Activated naive CD8-positive, alpha-beta T cell (primary cell): ENCODE data around the gene PKD2L1.

Experiments
- H3K27ac Mint-ChIP-seq: one replicate; pipeline ENCODE4 v1.8.0; 2021; ENCODE audit warnings: mixed read lengths
- H3K27me3 Mint-ChIP-seq: one replicate; pipeline ENCODE4 v1.8.0; 2021; ENCODE audit warnings: mixed read lengths
- H3K36me3 Mint-ChIP-seq: one replicate; pipeline ENCODE4 v1.8.0; 2021; ENCODE audit warnings: mixed read lengths
- H3K4me1 Mint-ChIP-seq: one replicate; pipeline ENCODE4 v1.8.0; 2021; ENCODE audit warnings: low read depth, mixed read lengths
- H3K4me3 Mint-ChIP-seq: one replicate; pipeline ENCODE4 v1.8.0; 2021; ENCODE audit warnings: mild to moderate bottlenecking, mixed read lengths
- H3K9me3 Mint-ChIP-seq: one replicate; pipeline ENCODE4 v1.8.0; 2021; ENCODE audit warnings: low read depth, mixed read lengths

The PKD2L1 gene

GRCh38 chr10:100346351-100346764, 16.3 kb upstream of the PKD2L1 start:
- peak overlapping the region; percentile 96 for H3K4me3 Mint-ChIP-seq
- peaks cover 5% of the 10 kb centered on the region for H3K36me3 Mint-ChIP-seq
- H3K27ac Mint-ChIP-seq: peak overlapping the region; percentile 71
- no peaks in the 10 kb centered on the region for H3K9me3 Mint-ChIP-seq
- peaks cover 29% of the 10 kb centered on the region for H3K4me1 Mint-ChIP-seq
- H3K27me3 Mint-ChIP-seq: no peaks in the 10 kb centered on the region

DNA sequence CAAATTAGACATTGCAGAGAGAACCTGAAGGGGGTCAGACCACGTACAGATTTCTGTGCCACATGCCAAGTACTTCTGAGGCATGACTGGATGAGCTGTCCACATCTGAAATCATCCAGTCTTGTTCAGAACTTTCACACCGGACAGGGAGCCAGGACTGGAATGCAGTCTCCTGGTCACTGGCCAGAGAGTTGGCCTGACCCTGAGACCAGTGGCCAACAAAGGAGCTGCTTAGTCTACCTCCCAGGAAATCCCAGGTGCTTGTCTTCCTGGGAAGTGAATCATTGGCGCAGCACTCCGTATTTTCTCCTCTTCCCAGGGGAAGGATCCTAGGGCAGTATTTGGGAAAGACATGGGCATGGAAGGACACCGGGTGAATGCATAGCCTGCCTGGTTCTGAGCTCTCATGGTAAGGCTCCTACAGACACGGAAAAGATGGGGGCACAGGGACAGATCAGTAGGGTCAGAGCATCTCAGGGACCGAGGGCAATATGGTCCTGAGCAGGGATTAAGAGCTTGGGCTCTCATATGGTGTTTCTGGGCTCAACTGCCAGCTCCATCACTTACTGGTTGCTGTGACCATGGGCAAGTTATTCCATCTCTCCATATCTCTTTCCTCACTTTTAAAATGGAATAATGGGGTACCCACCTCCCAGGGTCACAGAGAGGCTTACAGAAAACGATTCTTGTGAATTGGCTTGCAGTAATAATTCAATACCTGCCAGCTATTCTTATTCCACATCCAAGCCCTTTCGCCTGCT, 15.7 kb upstream of the PKD2L1 start:
- Mint-ChIP-seq H3K9me3 (no peaks in the 10 kb centered on the region), H3K27me3 (no peaks in the 10 kb centered on the region), H3K36me3 (peaks cover 5% of the 10 kb centered on the region), H3K27ac (peak overlapping the region; percentile 71), H3K4me1 (peaks cover 27% of the 10 kb centered on the region), H3K4me3 (peak overlapping the region; percentile 96)

- peaks cover 3% of the 10 kb centered on the region for H3K36me3 Mint-ChIP-seq
- H3K27ac Mint-ChIP-seq: no peak overlapping the region
- H3K4me3 Mint-ChIP-seq: peak overlapping the region; percentile 1
- no peaks in the 10 kb centered on the region for H3K9me3 Mint-ChIP-seq
- H3K27me3 Mint-ChIP-seq: no peaks in the 10 kb centered on the region
- H3K4me1 Mint-ChIP-seq: peaks cover 24% of the 10 kb centered on the region
These were observed 14.3 kb upstream of the PKD2L1 start for GRCh38 chr10:100344241-100344788.

GRCh38 chr10:100342627-100342972, 12.6 kb upstream of the PKD2L1 start:
- peaks cover 9% of the 10 kb centered on the region for H3K4me1 Mint-ChIP-seq
- H3K27ac Mint-ChIP-seq: no peak overlapping the region
- H3K9me3 Mint-ChIP-seq: no peaks in the 10 kb centered on the region
- no peaks in the 10 kb centered on the region for H3K27me3 Mint-ChIP-seq
- H3K36me3 Mint-ChIP-seq: no peaks in the 10 kb centered on the region
- no peak overlapping the region for H3K4me3 Mint-ChIP-seq

GRCh38 chr10:100341953-100342626, 12.1 kb upstream of the PKD2L1 start:
- Mint-ChIP-seq H3K36me3 (no peaks in the 10 kb centered on the region), H3K27me3 (no peaks in the 10 kb centered on the region), H3K9me3 (no peaks in the 10 kb centered on the region), H3K4me3 (no peak overlapping the region), H3K4me1 (peaks cover 8% of the 10 kb centered on the region), H3K27ac (no peak overlapping the region)

GRCh38 chr10:100340948-100341847, 11.2 kb upstream of the PKD2L1 start:
- H3K9me3 Mint-ChIP-seq: no peaks in the 10 kb centered on the region
- H3K4me3 Mint-ChIP-seq: no peak overlapping the region
- no peak overlapping the region for H3K27ac Mint-ChIP-seq
- peaks cover 7% of the 10 kb centered on the region for H3K4me1 Mint-ChIP-seq
- no peaks in the 10 kb centered on the region for H3K36me3 Mint-ChIP-seq
- H3K27me3 Mint-ChIP-seq: no peaks in the 10 kb centered on the region

DNA sequence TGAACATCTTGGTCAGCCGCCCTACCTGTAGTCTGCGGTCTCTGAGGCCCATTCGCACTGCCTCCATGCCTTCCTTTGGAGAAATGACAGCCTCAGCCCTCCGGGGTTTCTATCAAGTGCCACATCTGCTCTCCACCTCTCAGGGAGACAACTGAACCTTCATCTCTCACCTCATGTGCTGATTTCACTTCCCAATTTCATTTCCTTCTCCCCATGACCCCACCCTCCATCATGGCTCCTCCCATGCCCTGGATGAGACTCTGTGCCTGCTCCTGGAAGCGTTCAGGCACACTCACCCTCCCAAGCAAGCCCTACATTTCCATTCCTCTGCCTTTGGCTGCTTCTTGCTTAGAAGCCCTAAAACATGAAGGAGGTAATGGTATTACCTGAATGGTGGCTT, 9.2 kb upstream of the PKD2L1 start:
- H3K9me3 Mint-ChIP-seq: no peaks in the 10 kb centered on the region
- no peaks in the 10 kb centered on the region for H3K36me3 Mint-ChIP-seq
- H3K27ac Mint-ChIP-seq: no peak overlapping the region
- H3K4me1 Mint-ChIP-seq: no peaks in the 10 kb centered on the region
- no peak overlapping the region for H3K4me3 Mint-ChIP-seq
- no peaks in the 10 kb centered on the region for H3K27me3 Mint-ChIP-seq

GRCh38 chr10:100338434-100339036, 8.5 kb upstream of the PKD2L1 start:
- H3K4me1 Mint-ChIP-seq: no peaks in the 10 kb centered on the region
- H3K27ac Mint-ChIP-seq: no peak overlapping the region
- no peak overlapping the region for H3K4me3 Mint-ChIP-seq
- no peaks in the 10 kb centered on the region for H3K9me3 Mint-ChIP-seq
- H3K27me3 Mint-ChIP-seq: peaks cover 1% of the 10 kb centered on the region
- H3K36me3 Mint-ChIP-seq: no peaks in the 10 kb centered on the region

DNA sequence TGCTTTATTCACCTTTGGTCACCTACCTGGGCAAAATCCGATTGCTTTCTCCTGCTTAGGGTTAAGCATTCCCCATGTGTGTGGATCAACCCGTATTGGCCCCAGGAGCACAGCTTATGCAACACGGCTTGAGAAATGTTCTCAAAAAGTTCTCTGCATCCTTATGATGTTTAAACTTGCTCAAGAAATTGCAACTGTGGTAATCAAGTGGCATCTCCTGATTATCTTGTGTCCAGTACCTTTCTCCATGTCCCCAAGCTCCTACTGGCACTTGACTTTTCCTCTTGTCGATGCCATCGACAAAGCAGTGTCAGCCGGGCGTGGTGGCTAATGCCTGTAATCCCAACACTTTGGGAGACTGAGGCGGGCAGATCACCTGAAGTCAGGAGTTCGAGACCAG, 4.7 kb upstream of the PKD2L1 start:
- no peak overlapping the region for H3K27ac Mint-ChIP-seq
- H3K9me3 Mint-ChIP-seq: no peaks in the 10 kb centered on the region

GRCh38 chr10:100333661-100334440, 3.8 kb upstream of the PKD2L1 start:
- Mint-ChIP-seq H3K27me3 (peaks cover 4% of the 10 kb centered on the region), H3K9me3 (no peaks in the 10 kb centered on the region), H3K36me3 (no peaks in the 10 kb centered on the region), H3K4me1 (no peaks in the 10 kb centered on the region), H3K27ac (no peak overlapping the region), H3K4me3 (no peak overlapping the region)

More for the DNA sequence above, 4.7 kb upstream of the PKD2L1 start:
- H3K4me3 Mint-ChIP-seq: no peak overlapping the region
- peaks cover 4% of the 10 kb centered on the region for H3K27me3 Mint-ChIP-seq
- H3K4me1 Mint-ChIP-seq: no peaks in the 10 kb centered on the region
- H3K36me3 Mint-ChIP-seq: no peaks in the 10 kb centered on the region

DNA sequence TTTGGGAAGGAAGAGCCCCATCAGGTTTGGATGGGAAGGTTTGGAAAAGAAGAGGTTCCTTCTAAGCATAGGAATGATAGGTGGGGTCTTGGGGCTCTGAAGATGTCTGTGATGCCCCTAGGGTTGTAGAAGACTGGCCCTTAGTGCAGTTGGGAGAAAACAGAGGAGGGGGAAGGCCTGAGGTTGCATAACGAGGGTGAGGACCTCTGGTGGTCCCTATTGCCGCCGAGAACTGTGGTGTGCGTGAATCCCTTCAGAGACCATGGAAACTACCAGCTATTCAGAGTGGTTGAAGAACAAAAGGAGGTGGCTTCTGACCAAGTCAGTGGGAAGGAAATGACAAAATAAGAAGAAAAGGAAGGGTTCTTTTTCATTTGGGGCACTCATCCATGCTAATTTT, 3.1 kb upstream of the PKD2L1 start:
- Mint-ChIP-seq H3K9me3 (no peaks in the 10 kb centered on the region), H3K27ac (no peak overlapping the region), H3K36me3 (no peaks in the 10 kb centered on the region), H3K4me3 (no peak overlapping the region), H3K4me1 (no peaks in the 10 kb centered on the region), H3K27me3 (peaks cover 4% of the 10 kb centered on the region)

DNA sequence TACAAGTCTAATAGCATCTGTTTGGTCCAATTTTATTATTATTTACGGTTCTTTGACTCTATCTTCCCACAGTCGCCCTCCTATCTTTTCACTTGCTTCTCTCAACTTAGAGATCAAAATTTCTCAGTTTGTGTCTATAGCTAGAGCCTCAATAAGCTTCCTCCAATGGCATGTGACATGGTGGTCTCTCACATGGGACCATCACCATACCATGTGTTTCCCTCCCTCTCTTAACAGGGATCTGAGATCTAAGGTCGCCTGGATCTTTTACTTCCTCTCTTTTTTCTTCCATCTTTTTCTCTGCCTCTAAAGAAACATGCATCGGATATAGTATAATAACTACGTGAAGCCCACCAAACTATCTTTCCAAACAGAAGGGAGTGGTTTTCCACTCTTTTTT, 1.8 kb downstream of the PKD2L1 start:
- no peak overlapping the region for H3K4me3 Mint-ChIP-seq
- H3K27me3 Mint-ChIP-seq: peaks cover 2% of the 10 kb centered on the region
- H3K36me3 Mint-ChIP-seq: no peaks in the 10 kb centered on the region
- no peaks in the 10 kb centered on the region for H3K9me3 Mint-ChIP-seq
- H3K4me1 Mint-ChIP-seq: peaks cover 12% of the 10 kb centered on the region
- no peak overlapping the region for H3K27ac Mint-ChIP-seq

GRCh38 chr10:100327718-100328009, 2.4 kb downstream of the PKD2L1 start:
- no peaks in the 10 kb centered on the region for H3K36me3 Mint-ChIP-seq
- no peak overlapping the region for H3K27ac Mint-ChIP-seq
- no peaks in the 10 kb centered on the region for H3K9me3 Mint-ChIP-seq
- peaks cover 12% of the 10 kb centered on the region for H3K4me1 Mint-ChIP-seq
- H3K27me3 Mint-ChIP-seq: no peaks in the 10 kb centered on the region
- H3K4me3 Mint-ChIP-seq: no peak overlapping the region
